HepG2 (cell line): ENCODE data around the gene AP2S1. TPM values are rescaled to one million over a fixed set of nuclear protein-coding genes. Genes with fewer than 3 reads are reported as not detected.

Source experiments
- CREB1 ChIP-seq, 2 experiments: fragments of 450-650 bp in 1 of 2; IDR thresholded peaks; 2 replicates each; pipeline ENCODE4 v1.6.1; 2016 to 2017; ENCODE audit warnings: control low read depth in 1 of 2, mild to moderate bottlenecking in 1 of 2, missing compliant biosample characterization in 1 of 2, missing genetic modification characterization in 1 of 2
- ONECUT2 ChIP-seq: sonication (generic); formaldehyde crosslinking; IDR thresholded peaks from 2 replicates; pipeline ENCODE4 v1.4.0; 2020; ENCODE audit warnings: missing genetic modification reagents
- PAWR ChIP-seq: sonication (generic); formaldehyde crosslinking; IDR thresholded peaks from 2 replicates; pipeline ENCODE4 v1.4.0; 2020; ENCODE audit warnings: missing genetic modification reagents, mild to moderate bottlenecking, borderline replicate concordance
- RAD51 ChIP-seq: fragments of 450-650 bp; IDR thresholded peaks from 2 replicates; pipeline ENCODE4 v1.6.1; 2016; ENCODE audit warnings: borderline replicate concordance
- SMAD1 ChIP-seq: sonication (generic); formaldehyde crosslinking; IDR thresholded peaks from 2 replicates; pipeline ENCODE4 v1.4.0; 2020; ENCODE audit warnings: missing genetic modification reagents, low read depth, mild to moderate bottlenecking, borderline replicate concordance
- SOX6 ChIP-seq, 2 experiments: fragments of 450-650 bp in 1 of 2; sonication (generic) in 1 of 2; formaldehyde crosslinking in 1 of 2; IDR thresholded peaks; 2 replicates each; pipeline versions ENCODE4 v1.4.0 to v1.6.1; 2017 to 2020; ENCODE audit warnings: antibody characterized with exemption in 1 of 2, mild to moderate bottlenecking in 1 of 2, missing genetic modification reagents in 1 of 2
- ZFP62 ChIP-seq: sonication (generic); formaldehyde crosslinking; IDR thresholded peaks from 2 replicates; pipeline ENCODE4 v1.4.0; 2020; ENCODE audit warnings: missing genetic modification reagents
- ZNF446 ChIP-seq: sonication (generic); formaldehyde crosslinking; IDR thresholded peaks from 2 replicates; pipeline ENCODE4 v1.5.0; 2020; ENCODE audit warnings: mild to moderate bottlenecking, missing genetic modification reagents
- ZNF501 ChIP-seq: sonication (generic); formaldehyde crosslinking; IDR thresholded peaks from 2 replicates; pipeline ENCODE4 v1.5.1; 2020; ENCODE audit warnings: mild to moderate bottlenecking, moderate library complexity, missing genetic modification reagents
- ZNF558 ChIP-seq: sonication (generic); formaldehyde crosslinking; IDR thresholded peaks from 2 replicates; pipeline ENCODE4 v1.9.0; 2022; ENCODE audit warnings: mild to moderate bottlenecking, missing genetic modification reagents, borderline replicate concordance
- ZNF577 ChIP-seq: sonication (generic); formaldehyde crosslinking; IDR thresholded peaks from 2 replicates; pipeline ENCODE4 v1.4.0; 2020; ENCODE audit warnings: mild to moderate bottlenecking, low read depth, missing genetic modification reagents, borderline replicate concordance
- ZNF589 ChIP-seq: sonication (generic); formaldehyde crosslinking; conservative IDR thresholded peaks from 2 replicates; pipeline ENCODE4 v1.8.0; 2022; ENCODE audit warnings: mild to moderate bottlenecking, moderate library complexity, missing genetic modification reagents
- polyA plus RNA-seq, 8 experiments: library from polyadenylated mRNA; depleted of rRNA in 3 of 8; stranded (reverse) in 7 of 8; unstranded in 1 of 8; fragments of >200 nt; fragmentation: Illumina TruSeq in 4 of 8; extraction: Trizol in 4 of 8; gene quantifications; 2 replicates each; pipeline versions ENCODE4 v1.2.1 to v1.2.3, GENCODE V29; 2011 to 2016; ENCODE audit warnings: low read depth in 4 of 8, missing spikeins in 1 of 8, mixed read lengths in 1 of 8; ENCODE audit not compliant: insufficient read depth in 1 of 8
- total RNA-seq, 5 experiments: library from RNA; depleted of rRNA; stranded (reverse); fragments of >200 nt; fragmentation: Illumina TruSeq; extraction: Trizol; gene quantifications; 2 replicates each; pipeline ENCODE4 v1.2.3, GENCODE V29; 2016; ENCODE audit warnings: low read depth in 1 of 5
- TF ChIP-seq, protein P1 (sequence below): sonication (generic); formaldehyde crosslinking; IDR thresholded peaks from 2 replicates; pipeline ENCODE4 v1.5.0; 2020; ENCODE audit warnings: mild to moderate bottlenecking, low read depth, missing genetic modification reagents, borderline replicate concordance
- TF ChIP-seq, protein P2 (sequence below): IDR thresholded peaks from 2 replicates; pipeline ENCODE4 v1.4.0; 2020; ENCODE audit warnings: mild to moderate bottlenecking, missing genetic modification reagents
- TF ChIP-seq, protein P3 (sequence below): sonication (generic); formaldehyde crosslinking; IDR thresholded peaks from 2 replicates; pipeline ENCODE4 v1.8.0; 2022; ENCODE audit warnings: missing genetic modification reagents, mild to moderate bottlenecking, inconsistent platforms, borderline replicate concordance
- TF ChIP-seq, protein P4 (sequence below): sonication (generic); formaldehyde crosslinking; IDR thresholded peaks from 2 replicates; pipeline ENCODE4 v1.8.1; 2023; ENCODE audit warnings: mild to moderate bottlenecking, missing genetic modification reagents
- TF ChIP-seq, protein P5 (sequence below): IDR thresholded peaks from 2 replicates; pipeline ENCODE4 v1.6.1; 2016; ENCODE audit warnings: control low read depth

AP2S1 gene
- total and polyA plus RNA-seq, 2 of the 13 experiments (the other 11 are each of a cell fraction or from before 2014, with no cell fraction given) = 45.2 to 86.1 TPM

DNA sequence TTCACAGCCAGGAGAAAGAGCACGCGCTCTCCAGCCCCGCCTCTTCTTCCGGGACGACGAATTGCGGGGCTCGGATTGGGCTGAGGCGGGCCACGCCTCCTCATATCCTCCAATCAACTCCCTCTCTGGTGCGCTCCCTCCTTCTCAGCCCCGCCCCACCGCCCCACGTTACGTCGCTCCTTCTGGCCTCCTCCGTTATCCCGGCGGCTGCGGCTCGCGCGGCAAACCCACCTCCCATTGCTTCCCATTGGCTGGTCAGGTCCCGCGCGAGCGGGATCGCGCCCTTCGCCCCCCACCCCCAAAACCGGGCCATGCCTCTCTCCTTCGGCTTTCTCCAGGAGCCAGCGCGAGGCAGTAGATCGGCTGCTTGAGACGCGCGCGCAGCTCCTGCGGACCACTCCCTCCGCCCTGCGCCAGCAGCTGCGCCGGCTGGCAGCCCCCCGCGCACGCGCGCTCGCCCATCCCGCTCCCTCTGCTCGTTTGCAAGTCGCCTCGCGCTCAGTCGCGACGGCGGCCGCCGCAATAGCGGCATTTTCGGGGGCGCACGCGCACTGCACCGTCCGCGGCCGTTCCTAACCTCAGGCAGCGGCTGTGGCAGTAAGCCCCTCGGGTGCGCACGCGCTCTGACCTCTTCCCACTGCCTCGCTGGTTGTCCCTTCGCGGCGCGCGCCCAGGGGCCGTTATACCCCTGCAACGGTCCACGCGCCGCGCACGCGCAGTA is 9.6 kb upstream of the AP2S1 start (continued):
- TF ChIP-seq, protein P1, sequence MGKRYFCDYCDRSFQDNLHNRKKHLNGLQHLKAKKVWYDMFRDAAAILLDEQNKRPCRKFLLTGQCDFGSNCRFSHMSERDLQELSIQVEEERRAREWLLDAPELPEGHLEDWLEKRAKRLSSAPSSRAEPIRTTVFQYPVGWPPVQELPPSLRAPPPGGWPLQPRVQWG (CRISPR knock-in tag) = no peak
- TF ChIP-seq ONECUT2 (CRISPR knock-in tag) (no peak), SOX6 (IDR thresholded peaks at IDR 0.05) (no peak), SOX6 (CRISPR knock-in tag; IDR thresholded peaks at IDR 0.05) (peak; percentile 30; the same call in 1 of the 2 replicates), ZFP62 (CRISPR knock-in tag) (no peak), ZNF446 (CRISPR knock-in tag) (no peak; the same call in 1 of the 2 replicates), SMAD1 (CRISPR knock-in tag) (no peak), ZNF577 (peak; percentile 80; the same call in 1 of the 2 replicates), RAD51 (no peak), ZNF558 (CRISPR knock-in tag) (peak; percentile 61; the same call in 1 of the 2 replicates), PAWR (CRISPR knock-in tag) (0 out of 2 replicates have a peak, but pooled peaks have one; percentile 77), ZNF589 (peak; percentile 77), ZNF501 (CRISPR knock-in tag) (peak; percentile 91), CREB1 (IDR thresholded peaks at IDR 0.05) (peak; percentile 77), CREB1 (CRISPR knock-in tag; IDR thresholded peaks at IDR 0.05) (peak; percentile 73)
- TF ChIP-seq, protein P2, sequence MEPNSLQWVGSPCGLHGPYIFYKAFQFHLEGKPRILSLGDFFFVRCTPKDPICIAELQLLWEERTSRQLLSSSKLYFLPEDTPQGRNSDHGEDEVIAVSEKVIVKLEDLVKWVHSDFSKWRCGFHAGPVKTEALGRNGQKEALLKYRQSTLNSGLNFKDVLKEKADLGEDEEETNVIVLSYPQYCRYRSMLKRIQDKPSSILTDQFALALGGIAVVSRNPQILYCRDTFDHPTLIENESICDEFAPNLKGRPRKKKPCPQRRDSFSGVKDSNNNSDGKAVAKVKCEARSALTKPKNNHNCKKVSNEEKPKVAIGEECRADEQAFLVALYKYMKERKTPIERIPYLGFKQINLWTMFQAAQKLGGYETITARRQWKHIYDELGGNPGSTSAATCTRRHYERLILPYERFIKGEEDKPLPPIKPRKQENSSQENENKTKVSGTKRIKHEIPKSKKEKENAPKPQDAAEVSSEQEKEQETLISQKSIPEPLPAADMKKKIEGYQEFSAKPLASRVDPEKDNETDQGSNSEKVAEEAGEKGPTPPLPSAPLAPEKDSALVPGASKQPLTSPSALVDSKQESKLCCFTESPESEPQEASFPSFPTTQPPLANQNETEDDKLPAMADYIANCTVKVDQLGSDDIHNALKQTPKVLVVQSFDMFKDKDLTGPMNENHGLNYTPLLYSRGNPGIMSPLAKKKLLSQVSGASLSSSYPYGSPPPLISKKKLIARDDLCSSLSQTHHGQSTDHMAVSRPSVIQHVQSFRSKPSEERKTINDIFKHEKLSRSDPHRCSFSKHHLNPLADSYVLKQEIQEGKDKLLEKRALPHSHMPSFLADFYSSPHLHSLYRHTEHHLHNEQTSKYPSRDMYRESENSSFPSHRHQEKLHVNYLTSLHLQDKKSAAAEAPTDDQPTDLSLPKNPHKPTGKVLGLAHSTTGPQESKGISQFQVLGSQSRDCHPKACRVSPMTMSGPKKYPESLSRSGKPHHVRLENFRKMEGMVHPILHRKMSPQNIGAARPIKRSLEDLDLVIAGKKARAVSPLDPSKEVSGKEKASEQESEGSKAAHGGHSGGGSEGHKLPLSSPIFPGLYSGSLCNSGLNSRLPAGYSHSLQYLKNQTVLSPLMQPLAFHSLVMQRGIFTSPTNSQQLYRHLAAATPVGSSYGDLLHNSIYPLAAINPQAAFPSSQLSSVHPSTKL = no peak; the same call in 1 of the 2 replicates
- TF ChIP-seq, protein P3, sequence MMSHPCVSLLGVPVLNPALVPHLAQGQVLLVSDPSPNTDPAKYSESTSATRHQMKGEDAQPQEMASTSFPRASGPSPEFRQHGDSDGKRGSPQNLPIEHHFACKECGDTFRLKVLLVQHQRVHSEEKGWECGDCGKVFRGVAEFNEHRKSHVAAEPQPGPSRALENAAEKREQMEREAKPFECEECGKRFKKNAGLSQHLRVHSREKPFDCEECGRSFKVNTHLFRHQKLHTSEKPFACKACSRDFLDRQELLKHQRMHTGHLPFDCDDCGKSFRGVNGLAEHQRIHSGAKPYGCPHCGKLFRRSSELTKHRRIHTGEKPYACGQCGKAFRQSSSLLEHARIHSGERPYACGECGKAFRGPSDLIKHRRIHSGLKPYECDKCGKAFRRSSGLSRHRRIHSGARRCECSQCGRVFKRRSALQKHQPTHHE = peak; percentile 90; the same call in 1 of the 2 replicates
- TF ChIP-seq, protein P4, sequence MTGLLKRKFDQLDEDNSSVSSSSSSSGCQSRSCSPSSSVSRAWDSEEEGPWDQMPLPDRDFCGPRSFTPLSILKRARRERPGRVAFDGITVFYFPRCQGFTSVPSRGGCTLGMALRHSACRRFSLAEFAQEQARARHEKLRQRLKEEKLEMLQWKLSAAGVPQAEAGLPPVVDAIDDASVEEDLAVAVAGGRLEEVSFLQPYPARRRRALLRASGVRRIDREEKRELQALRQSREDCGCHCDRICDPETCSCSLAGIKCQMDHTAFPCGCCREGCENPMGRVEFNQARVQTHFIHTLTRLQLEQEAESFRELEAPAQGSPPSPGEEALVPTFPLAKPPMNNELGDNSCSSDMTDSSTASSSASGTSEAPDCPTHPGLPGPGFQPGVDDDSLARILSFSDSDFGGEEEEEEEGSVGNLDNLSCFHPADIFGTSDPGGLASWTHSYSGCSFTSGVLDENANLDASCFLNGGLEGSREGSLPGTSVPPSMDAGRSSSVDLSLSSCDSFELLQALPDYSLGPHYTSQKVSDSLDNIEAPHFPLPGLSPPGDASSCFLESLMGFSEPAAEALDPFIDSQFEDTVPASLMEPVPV (CRISPR knock-in tag) = peak; percentile 53; the same call in 1 of the 2 replicates
- TF ChIP-seq, protein P5, sequence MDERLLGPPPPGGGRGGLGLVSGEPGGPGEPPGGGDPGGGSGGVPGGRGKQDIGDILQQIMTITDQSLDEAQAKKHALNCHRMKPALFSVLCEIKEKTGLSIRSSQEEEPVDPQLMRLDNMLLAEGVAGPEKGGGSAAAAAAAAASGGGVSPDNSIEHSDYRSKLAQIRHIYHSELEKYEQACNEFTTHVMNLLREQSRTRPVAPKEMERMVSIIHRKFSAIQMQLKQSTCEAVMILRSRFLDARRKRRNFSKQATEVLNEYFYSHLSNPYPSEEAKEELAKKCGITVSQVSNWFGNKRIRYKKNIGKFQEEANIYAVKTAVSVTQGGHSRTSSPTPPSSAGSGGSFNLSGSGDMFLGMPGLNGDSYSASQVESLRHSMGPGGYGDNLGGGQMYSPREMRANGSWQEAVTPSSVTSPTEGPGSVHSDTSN (CRISPR knock-in tag) = no peak
